Neural progenitor cell (in vitro differentiated cells): ENCODE data around the gene ACE2. TPM values are rescaled to one million over a fixed set of nuclear protein-coding genes. Genes with fewer than 3 reads are reported as not detected.
A peak's percentile ranks its signal among the peaks of the same experiment; 100 is the strongest.

Source experiments
- DNase-seq: peaks from one replicate; pipeline ENCODE4 v3.0.0-alpha.2; 2016; ENCODE audit warnings: low spot score
- H2AFZ ChIP-seq: fragments of 200-600 bp; sonication (generic); replicated peaks from 2 replicates; pipeline ENCODE4 v1.6.1; 2016; ENCODE audit warnings: antibody characterized with exemption
- H3F3A ChIP-seq: fragments of 200-600 bp; sonication (generic); 2 replicates; pipeline ENCODE4 v1.6.1; 2016; ENCODE audit warnings: antibody characterized with exemption, low read depth
- H3K27ac ChIP-seq: fragments of 200-600 bp; sonication (generic); 2 replicates; pipeline ENCODE4 v1.5.1; 2016; ENCODE audit warnings: mild to moderate bottlenecking
- H3K27me3 ChIP-seq: fragments of 200-600 bp; sonication (generic); 2 replicates; pipeline ENCODE4 v1.6.1; 2016; ENCODE audit warnings: mild to moderate bottlenecking, moderate library complexity
- H3K36me3 ChIP-seq: fragments of 200-600 bp; sonication (generic); 2 replicates; pipeline ENCODE4 v1.5.1; 2016
- H3K4me1 ChIP-seq: fragments of 200-600 bp; sonication (generic); 2 replicates; pipeline ENCODE4 v1.6.1; 2016; ENCODE audit warnings: mixed run types
- H3K4me2 ChIP-seq: fragments of 200-600 bp; sonication (generic); 2 replicates; pipeline ENCODE4 v1.6.1; 2016
- H3K4me3 ChIP-seq: fragments of 200-600 bp; sonication (generic); 2 replicates; pipeline ENCODE4 v1.5.1; 2016
- H3K79me2 ChIP-seq: fragments of 200-600 bp; sonication (generic); 2 replicates; pipeline ENCODE4 v1.6.1; 2016; ENCODE audit warnings: low read depth
- H3K9ac ChIP-seq: fragments of 200-600 bp; sonication (generic); 2 replicates; pipeline ENCODE4 v1.6.1; 2016
- H3K9me3 ChIP-seq: fragments of 200-600 bp; sonication (generic); 2 replicates; pipeline ENCODE4 v1.5.1; 2016; ENCODE audit warnings: low read depth
- H4K20me1 ChIP-seq: fragments of 200-600 bp; sonication (generic); 2 replicates; pipeline ENCODE4 v1.6.1; 2016; ENCODE audit warnings: low read depth
- H3K27ac Mint-ChIP-seq: 3 replicates; pipeline ENCODE4 v1.8.0; 2021; ENCODE audit warnings: mixed read lengths
- H3K27me3 Mint-ChIP-seq: 2 replicates; pipeline ENCODE4 v1.8.0; 2022; ENCODE audit warnings: low read depth, mild to moderate bottlenecking, inconsistent platforms, moderate library complexity, mixed read lengths; ENCODE audit not compliant: insufficient read depth
- H3K36me3 Mint-ChIP-seq: 3 replicates; pipeline ENCODE4 v1.8.0; 2021; ENCODE audit warnings: mixed read lengths
- H3K4me1 Mint-ChIP-seq: 3 replicates; pipeline ENCODE4 v1.8.0; 2021; ENCODE audit warnings: mixed read lengths
- H3K4me3 Mint-ChIP-seq: 3 replicates; pipeline ENCODE4 v1.8.0; 2021; ENCODE audit warnings: mild to moderate bottlenecking, moderate library complexity, mixed read lengths
- H3K9me3 Mint-ChIP-seq: 3 replicates; pipeline ENCODE4 v1.8.0; 2020; ENCODE audit warnings: mixed read lengths
- CTCF ChIP-seq: fragments of 200-600 bp; sonication (generic); IDR thresholded peaks from 2 replicates; pipeline ENCODE4 v1.5.1; 2017; ENCODE audit warnings: antibody characterized with exemption, mild to moderate bottlenecking
- EZH2 ChIP-seq: fragments of 200-600 bp; sonication (generic); IDR thresholded peaks from 2 replicates; pipeline ENCODE4 v1.6.1; 2017; ENCODE audit warnings: antibody characterized with exemption, mild to moderate bottlenecking, moderate library complexity
- EZH2phosphoT487 ChIP-seq: fragments of 200-600 bp; sonication (generic); IDR thresholded peaks from 2 replicates; pipeline ENCODE4 v1.6.1; 2017; ENCODE audit warnings: antibody characterized with exemption
- total RNA-seq: library from RNA; depleted of rRNA; stranded (reverse); fragments of >200 nt; gene quantifications from 2 replicates; pipeline ENCODE4 v1.2.3, GENCODE V29; 2015; ENCODE audit warnings: low replicate concordance

The ACE2 gene
- total RNA-seq, 1 donor from 2014 or later = 0.17 TPM

DNA sequence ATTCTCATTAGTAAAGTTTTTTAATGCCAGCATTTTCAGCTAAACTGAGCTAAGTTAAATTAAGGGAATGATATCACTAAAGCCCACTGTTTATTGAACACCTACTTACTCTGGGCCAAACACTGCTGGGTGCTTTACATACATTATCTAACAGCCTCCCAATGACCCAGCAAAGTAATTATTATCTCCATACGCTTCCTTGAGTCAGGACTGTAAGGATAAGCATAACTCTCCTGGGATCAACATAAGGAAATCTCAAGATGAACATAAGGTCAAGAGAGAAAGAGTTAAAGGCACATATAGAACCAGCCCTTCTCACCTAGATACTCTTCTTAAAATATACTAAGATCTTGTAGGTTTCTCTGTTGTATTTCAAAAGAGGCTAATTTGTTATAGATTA is 86.5 kb downstream of the ACE2 start:
- no peaks in the 10 kb centered on the region for H3K9me3 Mint-ChIP-seq
- Histone ChIP-seq H3K79me2 (no peaks in the 10 kb centered on the region), H4K20me1 (no peaks in the 10 kb centered on the region), H3K27me3 (no peaks in the 10 kb centered on the region), H2AFZ (no peak overlapping the region), H3K9me3 (no peaks in the 10 kb centered on the region), H3F3A (no peaks in the 10 kb centered on the region), H3K4me2 (no peak overlapping the region), H3K9ac (no peak overlapping the region), H3K4me3 (no peak overlapping the region), H3K36me3 (no peaks in the 10 kb centered on the region), H3K4me1 (peaks cover 9% of the 10 kb centered on the region), H3K27ac (no peak overlapping the region)
- no peak for TF ChIP-seq EZH2
- TF ChIP-seq EZH2phosphoT487 = no peak
- TF ChIP-seq CTCF = no peak
- no peak overlapping the region for H3K4me3 Mint-ChIP-seq
- H3K36me3 Mint-ChIP-seq = no peaks in the 10 kb centered on the region
- peaks cover 10% of the 10 kb centered on the region for H3K4me1 Mint-ChIP-seq
- no peaks in the 10 kb centered on the region for H3K27me3 Mint-ChIP-seq
- H3K27ac Mint-ChIP-seq = no peak overlapping the region
- DNase-seq = no peak

- Histone ChIP-seq H3K9ac (no peak overlapping the region), H3K27ac (no peak overlapping the region), H3K4me1 (peaks cover 9% of the 10 kb centered on the region), H3K9me3 (no peaks in the 10 kb centered on the region), H3F3A (no peaks in the 10 kb centered on the region), H3K4me3 (no peak overlapping the region), H3K36me3 (no peaks in the 10 kb centered on the region), H2AFZ (no peak overlapping the region), H3K79me2 (no peaks in the 10 kb centered on the region), H3K4me2 (no peak overlapping the region), H3K27me3 (no peaks in the 10 kb centered on the region), H4K20me1 (no peaks in the 10 kb centered on the region)
- H3K27ac Mint-ChIP-seq = no peak overlapping the region
- H3K4me3 Mint-ChIP-seq = no peak overlapping the region
- no peaks in the 10 kb centered on the region for H3K27me3 Mint-ChIP-seq
- no peaks in the 10 kb centered on the region for H3K36me3 Mint-ChIP-seq
- no peaks in the 10 kb centered on the region for H3K9me3 Mint-ChIP-seq
- TF ChIP-seq EZH2 = no peak
- TF ChIP-seq CTCF = no peak
- TF ChIP-seq EZH2phosphoT487 = no peak
- peaks cover 10% of the 10 kb centered on the region for H3K4me1 Mint-ChIP-seq
- DNase-seq = no peak
Observed at GRCh38 chrX:15512401-15512965, 88.3 kb downstream of the ACE2 start.

DNA sequence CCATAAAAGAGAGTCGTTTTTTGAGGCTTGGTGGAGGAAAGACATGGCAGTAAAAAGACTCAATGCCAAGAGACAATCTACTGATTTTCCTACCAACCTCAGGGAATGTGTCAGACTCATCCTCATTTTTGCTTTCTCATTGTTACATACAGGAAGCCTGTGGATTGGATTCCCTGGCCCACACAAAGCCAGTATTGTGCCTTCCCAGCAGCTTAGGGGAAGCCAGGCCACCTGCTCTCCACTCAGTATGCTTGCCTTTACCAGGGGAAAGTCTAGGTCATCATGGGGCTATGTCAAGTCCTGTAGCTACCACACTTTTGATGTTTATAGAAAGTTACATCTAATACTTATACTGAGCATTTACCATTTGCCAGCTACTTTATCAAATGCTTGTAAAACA is 89.2 kb downstream of the ACE2 start:
- no peak for TF ChIP-seq CTCF
- no peak for TF ChIP-seq EZH2
- no peak for TF ChIP-seq EZH2phosphoT487
- peaks cover 10% of the 10 kb centered on the region for H3K4me1 Mint-ChIP-seq
- no peaks in the 10 kb centered on the region for H3F3A ChIP-seq
- no peak overlapping the region for H3K9ac ChIP-seq
- no peak overlapping the region for H2AFZ ChIP-seq
- peaks cover 9% of the 10 kb centered on the region for H3K4me1 ChIP-seq
- H3K27ac ChIP-seq = no peak overlapping the region
- H3K9me3 Mint-ChIP-seq = no peaks in the 10 kb centered on the region
- no peaks in the 10 kb centered on the region for H4K20me1 ChIP-seq
- H3K79me2 ChIP-seq = no peaks in the 10 kb centered on the region
- H3K4me3 Mint-ChIP-seq = no peak overlapping the region
- H3K4me2 ChIP-seq = peak overlapping the region; percentile 44
- H3K36me3 ChIP-seq = no peaks in the 10 kb centered on the region
- DNase-seq = peak; percentile 69
- no peaks in the 10 kb centered on the region for H3K36me3 Mint-ChIP-seq
- no peak overlapping the region for H3K4me3 ChIP-seq
- no peak overlapping the region for H3K27ac Mint-ChIP-seq
- no peaks in the 10 kb centered on the region for H3K9me3 ChIP-seq
- H3K27me3 ChIP-seq = no peaks in the 10 kb centered on the region
- H3K27me3 Mint-ChIP-seq = no peaks in the 10 kb centered on the region

Other genes with a start within 250 kb of the ACE2 start
- 0.46 TPM in 1 of 2 replicates, not detected in the other for gene VEGFD, start 216.5 kb downstream of the ACE2 start, total RNA-seq
- gene PIR, start 107.6 kb downstream of the ACE2 start, total RNA-seq = 40.2 and 45.0 TPM in 2 replicates
- not detected in 2 replicates for gene BMX, start 100.2 kb downstream of the ACE2 start, total RNA-seq
- 2.0 and 3.5 TPM in 2 replicates for gene CLTRN, start 63.8 kb upstream of the ACE2 start, total RNA-seq
- gene CA5B, start 137.3 kb upstream of the ACE2 start, total RNA-seq = 5.6 and 6.7 TPM in 2 replicates
- 8.6 and 15.2 TPM in 2 replicates for gene ZRSR2, start 189.5 kb upstream of the ACE2 start, total RNA-seq